OCI-LY3 (cell line): ENCODE measurements around the gene ZNF580.

Experiments used
- H2AFZ ChIP-seq: fragments of 200-600, 300-600 bp; shearing (Covaris generic); 2 replicates; pipeline ENCODE4 v1.6.0; 2014; ENCODE audit warnings: antibody characterized with exemption, low read depth, low read length
- H3K27ac ChIP-seq: fragments of 200-600, 300-600 bp; sonication (generic); 2 replicates; pipeline ENCODE4 v1.5.1; 2014; ENCODE audit warnings: mild to moderate bottlenecking, low read length, moderate library complexity, mixed read lengths
- H3K27me3 ChIP-seq: fragments of 200-600, 300-600 bp; sonication (generic); 2 replicates; pipeline ENCODE4 v1.6.1; 2014; ENCODE audit warnings: low read depth, low read length, mixed read lengths
- H3K36me3 ChIP-seq: fragments of 200-600, 300-600 bp; sonication (generic); replicated peaks from 2 replicates; pipeline ENCODE3; 2014; ENCODE audit warnings: low read depth, low read length, mixed read lengths
- H3K4me1 ChIP-seq: fragments of 300-600, 200-600 bp; sonication (generic); 2 replicates; pipeline ENCODE4 v1.6.1; 2014; ENCODE audit warnings: low read length, mixed read lengths
- H3K4me2 ChIP-seq: fragments of 200-600, 300-600 bp; sonication (generic); 2 replicates; pipeline ENCODE4 v1.6.1; 2014; ENCODE audit warnings: low read length, mixed read lengths
- H3K4me3 ChIP-seq: fragments of 300-600, 200-600 bp; sonication (generic); 2 replicates; pipeline ENCODE4 v1.5.1; 2014; ENCODE audit warnings: antibody characterized with exemption, mild to moderate bottlenecking, low read length, moderate library complexity
- H3K79me2 ChIP-seq: fragments of 300-600, 200-600 bp; shearing (Covaris generic); 2 replicates; pipeline ENCODE4 v1.6.1; 2014; ENCODE audit warnings: mild to moderate bottlenecking, low read length, mixed read lengths
- H3K9ac ChIP-seq: fragments of 300-600, 200-600 bp; shearing (Covaris generic); 2 replicates; pipeline ENCODE4 v1.6.0; 2014; ENCODE audit warnings: mild to moderate bottlenecking, low read length, moderate library complexity
- H3K9me3 ChIP-seq: fragments of 200-600, 300-600 bp; shearing (Covaris generic); 2 replicates; pipeline ENCODE4 v1.6.1; 2014; ENCODE audit warnings: low read length, mixed read lengths; ENCODE audit not compliant: insufficient read depth
- H4K20me1 ChIP-seq: fragments of 200-600, 300-600 bp; sonication (generic); 2 replicates; pipeline ENCODE4 v1.6.1; 2016; ENCODE audit warnings: low read length, mixed read lengths; ENCODE audit not compliant: insufficient read depth
- CTCF ChIP-seq: fragments of 200-600, 300-600 bp; sonication (generic); IDR thresholded peaks from 2 replicates; pipeline ENCODE4 v1.5.1; 2014; ENCODE audit warnings: antibody characterized with exemption, low read length, low read depth
- EZH2phosphoT487 ChIP-seq: fragments of 200-600 bp; shearing (Covaris generic); IDR thresholded peaks from 2 replicates; pipeline ENCODE4 v1.6.1; 2018; ENCODE audit warnings: antibody characterized with exemption, mixed run types, low read depth

Gene ZNF580

DNA sequence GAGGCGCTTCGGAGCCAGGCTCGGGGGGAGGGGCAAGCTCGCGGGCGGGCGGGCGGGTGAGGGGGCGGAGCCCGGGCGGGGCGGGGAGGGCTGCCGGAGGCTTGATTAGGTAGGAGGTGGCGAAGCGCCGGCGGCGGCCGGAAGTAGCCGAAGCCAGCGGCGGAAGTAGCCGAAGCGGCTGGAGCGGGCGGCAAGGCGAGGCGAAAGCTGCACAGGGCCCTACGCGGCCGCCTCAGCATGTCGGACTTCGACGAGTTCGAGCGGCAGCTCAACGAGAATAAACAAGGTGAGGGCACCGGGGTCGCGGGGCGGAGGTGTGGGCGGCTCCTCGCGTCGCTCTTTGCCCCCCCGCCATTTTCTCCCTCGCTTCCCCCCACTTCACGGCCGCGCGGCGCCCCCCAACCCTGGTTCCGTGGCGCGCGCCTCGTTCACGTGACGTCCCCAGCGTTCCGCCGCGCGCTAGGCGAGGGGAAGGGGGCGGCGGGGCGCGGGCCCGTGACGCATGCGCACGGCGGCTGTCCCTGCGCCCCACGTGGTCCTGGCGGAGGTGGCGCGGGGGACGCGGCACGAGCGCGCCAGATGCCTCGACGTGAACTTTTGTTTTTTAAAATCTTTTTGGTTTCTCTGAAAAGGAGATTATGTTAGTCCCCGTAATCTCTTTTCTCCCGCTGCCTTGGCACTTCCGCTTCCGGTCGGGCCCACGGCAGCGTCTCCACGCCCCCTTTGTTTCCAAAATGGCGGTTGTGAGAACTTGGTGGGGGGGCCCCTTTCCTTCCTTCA, 14.3 kb downstream of the ZNF580 start, which contains the start of gene U2AF2:
TSS of gene U2AF2 (plus strand) at position 168 of the 780 bp plus-strand sequence. CDS start at position 238, 70 bp downstream.
- Histone ChIP-seq H2AFZ (peak within 1 kb of the TSS; percentile 54; the same call in 1 of the 2 replicates), H3K27ac (peak within 1 kb of the TSS; percentile 90), H3K4me3 (peak within 1 kb of the TSS; percentile 88), H3K4me1 (peaks cover 32% of the 10 kb centered on the region), H3K79me2 (peaks cover 48% of the 10 kb centered on the region), H3K27me3 (no peaks in the 10 kb centered on the region), H3K9me3 (no peaks in the 10 kb centered on the region), H4K20me1 (peaks cover 37% of the 10 kb centered on the region), H3K4me2 (peak within 1 kb of the TSS; percentile 98), H3K36me3 (peaks cover 41% of the 10 kb centered on the region), H3K9ac (peak within 1 kb of the TSS; percentile 96)
- TF ChIP-seq EZH2phosphoT487 (no peak), CTCF (no peak)

DNA sequence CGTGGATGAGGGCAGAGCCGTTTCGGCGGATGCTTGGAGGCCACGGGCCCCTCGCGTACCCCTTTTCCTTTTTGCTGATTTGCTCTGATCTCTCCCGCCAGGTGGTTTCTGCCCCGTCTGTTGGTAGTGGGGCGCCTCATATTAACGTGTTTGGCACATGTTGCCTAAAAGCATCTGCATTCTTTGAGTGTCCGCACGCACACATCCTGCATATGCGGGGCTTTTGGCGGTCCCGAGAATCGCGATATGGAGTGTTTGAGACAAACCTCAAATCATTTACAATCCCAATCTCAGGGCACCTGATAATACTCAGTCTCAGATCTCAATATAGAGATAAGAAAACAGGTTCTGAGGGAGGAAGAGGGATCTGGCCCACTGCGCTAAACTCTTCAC, 14.8 kb downstream of the ZNF580 start:
- peaks cover 47% of the 10 kb centered on the region for H3K36me3 ChIP-seq
- no peak for TF ChIP-seq EZH2phosphoT487
- no peak for TF ChIP-seq CTCF
- H3K27me3 ChIP-seq = no peaks in the 10 kb centered on the region
- peaks cover 43% of the 10 kb centered on the region for H4K20me1 ChIP-seq
- H3K4me3 ChIP-seq = peak overlapping the region; percentile 88
- peaks cover 32% of the 10 kb centered on the region for H3K4me1 ChIP-seq
- no peak overlapping the region for H2AFZ ChIP-seq
- peak overlapping the region; percentile 98 for H3K4me2 ChIP-seq
- H3K27ac ChIP-seq = peak overlapping the region; percentile 90
- peaks cover 54% of the 10 kb centered on the region for H3K79me2 ChIP-seq
- no peaks in the 10 kb centered on the region for H3K9me3 ChIP-seq
- peak overlapping the region; percentile 94 for H3K9ac ChIP-seq

DNA sequence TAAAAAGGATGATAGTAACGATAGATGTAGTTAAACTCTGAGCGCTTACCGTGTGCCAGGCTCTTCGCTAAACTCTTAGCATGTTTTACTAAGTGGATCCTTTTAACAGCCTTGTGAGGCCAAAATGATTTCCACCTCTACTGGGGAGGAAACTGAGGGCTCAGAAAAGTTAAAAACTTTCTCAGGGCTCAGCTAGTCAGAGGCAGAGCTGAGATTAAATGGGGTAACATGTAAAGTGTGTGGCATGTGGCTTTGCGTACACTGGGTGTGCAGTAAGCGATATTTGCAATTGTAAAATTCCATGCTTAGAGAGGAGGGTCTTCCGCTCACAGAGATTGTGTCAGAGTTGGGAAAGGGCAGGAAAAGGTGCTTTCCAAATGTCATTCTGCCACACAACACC, 15.8 kb downstream of the ZNF580 start:
- H4K20me1 ChIP-seq = peaks cover 52% of the 10 kb centered on the region
- peak overlapping the region; percentile 98 for H3K4me2 ChIP-seq
- peaks cover 55% of the 10 kb centered on the region for H3K36me3 ChIP-seq
- H3K27me3 ChIP-seq = no peaks in the 10 kb centered on the region
- H3K27ac ChIP-seq = peak overlapping the region; percentile 90
- H3K4me3 ChIP-seq = peak overlapping the region; percentile 88
- peaks cover 32% of the 10 kb centered on the region for H3K4me1 ChIP-seq
- H2AFZ ChIP-seq = no peak overlapping the region
- H3K79me2 ChIP-seq = peaks cover 63% of the 10 kb centered on the region
- H3K9me3 ChIP-seq = no peaks in the 10 kb centered on the region
- peak overlapping the region; percentile 94 for H3K9ac ChIP-seq
- TF ChIP-seq EZH2phosphoT487 = no peak
- no peak for TF ChIP-seq CTCF

DNA sequence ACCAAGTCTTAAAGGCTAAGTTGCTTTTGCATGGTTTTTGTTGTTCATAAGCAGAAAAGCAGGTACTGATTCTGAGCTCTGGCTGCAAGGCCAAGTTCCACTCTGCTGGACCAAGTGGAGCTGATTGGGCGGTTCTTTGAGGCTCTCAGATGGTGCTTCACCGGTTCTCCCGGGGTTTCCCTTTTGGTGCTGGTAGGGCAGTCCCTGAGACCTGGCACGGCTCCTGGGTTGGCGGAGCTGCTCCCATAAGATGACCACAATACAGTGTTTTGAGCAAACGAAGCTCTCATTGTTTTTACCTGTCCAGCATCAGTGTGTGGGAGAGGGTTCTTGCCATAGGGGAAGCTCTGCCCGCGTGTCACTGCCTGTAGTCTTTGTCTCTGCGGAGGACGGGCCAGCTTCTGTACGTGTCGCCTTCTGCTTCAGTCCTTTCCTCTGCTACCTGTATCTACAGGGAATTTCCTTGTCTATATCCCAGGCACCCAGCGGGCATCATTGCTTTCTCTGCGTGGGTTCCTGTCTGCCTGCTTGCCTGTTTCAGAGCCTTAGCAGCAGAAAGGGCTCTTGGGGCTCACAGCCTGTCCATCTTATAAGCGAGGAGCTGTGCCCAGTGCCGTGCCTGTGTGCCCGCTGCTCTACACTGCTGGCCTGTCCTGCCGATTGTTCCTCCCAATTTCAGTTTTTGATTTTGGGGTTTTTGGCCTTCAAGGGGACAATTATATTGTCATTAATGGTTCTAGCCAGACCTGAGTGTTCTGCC, 16.4 kb downstream of the ZNF580 start:
- Histone ChIP-seq H3K27ac (peak overlapping the region; percentile 90), H3K36me3 (peaks cover 61% of the 10 kb centered on the region), H3K27me3 (no peaks in the 10 kb centered on the region), H2AFZ (no peak overlapping the region), H3K9ac (peak overlapping the region; percentile 94), H3K4me2 (peak overlapping the region; percentile 98), H3K9me3 (no peaks in the 10 kb centered on the region), H3K4me3 (peak overlapping the region; percentile 88), H3K4me1 (peaks cover 32% of the 10 kb centered on the region), H3K79me2 (peaks cover 69% of the 10 kb centered on the region), H4K20me1 (peaks cover 57% of the 10 kb centered on the region)
- TF ChIP-seq EZH2phosphoT487 (no peak), CTCF (no peak)
